ENCODE measurements around the gene RNF31. TPM values are rescaled to one million over a fixed set of nuclear protein-coding genes. Genes with fewer than 3 reads are reported as not detected.
"Not testable (repeated sequence)": the region's sequence is repeated elsewhere in the genome, so short reads cannot be mapped to it uniquely, and the experiment has no call there.

RNF31 gene
- total RNA-seq, 2 experiments from 2014 or later = 129 to 149 TPM

DNA sequence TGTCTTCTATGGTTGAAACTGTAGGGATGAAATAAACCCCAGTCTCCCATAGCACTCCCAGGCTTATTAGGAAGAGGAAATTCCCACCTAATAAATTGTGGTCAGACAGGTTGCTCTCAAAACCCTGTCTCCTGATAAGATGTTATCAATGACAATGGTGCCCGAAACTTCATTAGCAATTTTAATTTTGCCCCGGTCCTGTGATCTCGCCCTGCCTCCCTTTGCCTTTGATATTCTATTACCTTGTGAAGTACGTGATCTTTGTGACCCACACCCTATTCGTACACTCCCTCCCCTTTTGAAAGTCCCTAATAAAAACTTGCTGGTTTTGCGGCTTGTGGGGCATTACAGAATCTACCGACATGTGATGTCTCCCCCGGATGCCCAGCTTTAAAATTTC, 55.2 kb downstream of the RNF31 start:
- Mint-ChIP-seq H3K9me3 (ENCODE audit: low read depth) (peaks cover 11% of the 10 kb centered on the region), H3K36me3 (peaks cover 76% of the 10 kb centered on the region), H3K4me1 (peaks cover 23% of the 10 kb centered on the region)
- not testable (repeated sequence) for H3K4me3 Mint-ChIP-seq, DNase-seq, H3K27me3 Mint-ChIP-seq, ATAC-seq, H3K27ac Mint-ChIP-seq
- CTCF ChIA-PET = interaction anchor here (0.9 kb wide), 2 partner anchors 9 to 108 kb away, joined by 3 to 4 read pairs; no protein-coding TSS in a partner anchor

DNA sequence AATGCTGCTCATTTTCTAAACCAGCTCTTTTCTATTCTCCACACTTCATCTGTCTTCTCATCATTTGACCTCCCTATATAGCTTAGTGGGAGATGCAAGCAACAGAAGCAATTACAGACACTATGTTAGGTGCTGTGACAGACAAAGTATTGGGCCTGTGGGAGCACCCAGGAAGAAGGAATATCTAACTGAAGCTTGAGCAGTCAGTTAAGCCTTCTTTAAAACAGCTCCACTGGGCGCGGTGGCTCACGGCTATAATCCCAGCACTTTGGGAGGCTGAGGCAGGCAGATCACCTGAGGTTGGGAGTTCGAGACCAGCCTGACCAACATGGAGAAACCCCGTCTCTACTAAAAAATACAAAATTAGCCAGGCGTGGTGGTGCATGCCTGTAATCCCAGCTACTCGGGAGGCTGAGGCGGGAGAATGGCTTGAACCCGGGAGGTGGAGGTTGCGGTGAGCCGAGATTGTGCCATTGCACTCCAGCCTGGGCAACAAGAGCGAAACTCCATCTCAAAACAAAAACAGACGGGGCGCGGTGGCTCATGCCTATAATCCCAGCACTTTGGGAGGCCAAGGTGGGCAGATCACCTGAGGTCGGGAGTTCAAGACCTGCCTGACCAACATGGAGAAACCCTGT, 56.1 kb downstream of the RNF31 start:
- Mint-ChIP-seq H3K9me3 (ENCODE audit: low read depth) (peaks cover 11% of the 10 kb centered on the region), H3K36me3 (peaks cover 80% of the 10 kb centered on the region), H3K4me1 (peaks cover 20% of the 10 kb centered on the region)
- H3K27ac Mint-ChIP-seq, H3K27me3 Mint-ChIP-seq, H3K4me3 Mint-ChIP-seq, DNase-seq, ATAC-seq: not testable (repeated sequence)
- CTCF ChIA-PET = interaction anchor here (0.9 kb wide), 2 partner anchors 9 to 107 kb away, joined by 3 to 4 read pairs; no protein-coding TSS in a partner anchor

DNA sequence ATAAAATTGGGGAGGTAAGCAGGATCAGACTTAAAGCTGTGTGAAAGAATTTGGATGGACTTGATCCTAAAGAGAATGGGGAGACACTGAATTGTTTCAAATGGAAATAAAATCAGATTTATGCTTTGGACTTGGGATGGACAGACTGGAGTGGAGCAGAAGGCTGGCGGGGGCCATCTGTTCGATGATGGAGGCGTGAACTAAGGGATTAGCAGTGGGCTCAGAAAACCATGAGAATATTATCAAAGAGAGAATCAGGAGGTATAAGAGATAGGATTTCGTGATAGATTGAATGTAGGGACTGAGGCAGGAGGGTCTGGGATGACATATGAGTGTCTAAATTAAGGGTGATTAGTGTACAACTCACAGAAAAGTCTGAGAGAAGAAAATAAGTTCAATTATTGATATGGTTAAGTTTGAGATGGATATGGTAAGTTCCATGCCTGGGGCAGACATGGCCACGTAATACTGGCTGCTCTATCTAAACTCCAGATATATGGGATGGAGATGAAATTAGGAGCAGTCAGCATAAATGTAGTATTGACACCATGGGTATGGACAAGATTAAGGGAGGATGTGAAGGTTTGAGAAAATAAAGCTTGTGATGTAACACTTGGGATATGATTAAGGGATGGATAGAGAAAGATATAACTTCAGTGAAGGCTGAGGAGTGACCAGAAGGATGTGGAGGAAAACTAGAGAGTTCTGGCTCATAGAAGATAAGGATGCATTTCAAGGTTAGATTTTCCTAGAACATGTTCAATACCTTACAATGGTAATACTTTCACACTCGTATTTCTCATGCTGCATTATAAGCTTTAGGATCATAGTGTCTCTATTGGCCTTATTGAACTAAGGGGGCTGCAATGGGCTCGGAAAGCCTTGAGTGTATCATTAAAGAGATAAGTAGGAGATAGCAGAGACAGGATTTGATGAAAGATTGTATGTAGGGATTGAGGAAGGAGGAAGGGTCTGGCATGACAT, 57.2 kb downstream of the RNF31 start:
- CTCF ChIA-PET = no interaction called here
- H3K27me3 Mint-ChIP-seq = no peaks in the 10 kb centered on the region
- H3K9me3 Mint-ChIP-seq (ENCODE audit: low read depth) = peaks cover 10% of the 10 kb centered on the region
- peaks cover 77% of the 10 kb centered on the region for H3K36me3 Mint-ChIP-seq
- H3K27ac Mint-ChIP-seq = no peak overlapping the region
- ATAC-seq (no peak), DNase-seq (no peak)
- peaks cover 11% of the 10 kb centered on the region for H3K4me1 Mint-ChIP-seq
- no peak overlapping the region for H3K4me3 Mint-ChIP-seq

DNA sequence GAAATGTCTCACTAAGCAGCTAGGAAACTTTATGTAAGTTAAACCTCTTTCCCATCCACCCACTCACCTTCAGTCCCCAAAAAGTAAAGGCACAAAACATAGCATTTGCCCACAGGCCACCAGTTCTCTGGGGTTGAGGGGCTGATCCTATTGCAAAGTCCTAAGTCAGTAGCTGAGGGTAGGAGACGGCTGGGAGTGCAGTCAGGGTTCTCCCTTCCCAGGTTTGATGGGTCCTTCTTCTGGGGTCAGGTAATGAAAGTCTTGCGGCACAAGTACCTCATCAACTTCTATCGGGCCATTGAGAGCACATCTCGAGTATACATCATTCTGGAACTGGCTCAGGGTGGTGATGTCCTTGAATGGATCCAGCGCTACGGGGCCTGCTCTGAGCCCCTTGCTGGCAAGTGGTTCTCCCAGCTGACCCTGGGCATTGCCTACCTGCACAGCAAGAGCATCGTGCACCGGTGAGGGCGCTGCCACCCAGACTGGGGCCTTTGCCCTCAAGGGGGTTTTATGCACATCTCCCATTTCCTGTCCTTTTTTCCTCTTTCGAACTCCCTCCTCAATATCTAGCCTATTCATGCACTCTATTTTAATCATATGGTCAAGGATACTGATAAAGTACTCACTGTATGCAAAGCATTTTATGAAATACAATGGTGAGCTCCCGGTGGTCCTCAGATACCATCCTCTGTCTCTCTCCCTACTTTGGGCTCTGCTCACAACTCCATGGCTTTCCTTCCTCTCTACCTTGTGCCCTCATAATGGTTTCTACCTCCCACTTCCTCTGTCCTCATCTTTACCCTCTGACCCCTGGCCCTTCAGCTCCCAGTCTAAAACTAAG, 59.2 kb downstream of the RNF31 start:
- no peak overlapping the region for H3K27ac Mint-ChIP-seq
- H3K4me1 Mint-ChIP-seq = peaks cover 14% of the 10 kb centered on the region
- ATAC-seq (no peak), DNase-seq (no peak)
- no peaks in the 10 kb centered on the region for H3K27me3 Mint-ChIP-seq
- peaks cover 7% of the 10 kb centered on the region for H3K9me3 Mint-ChIP-seq (ENCODE audit: low read depth)
- H3K36me3 Mint-ChIP-seq = peaks cover 77% of the 10 kb centered on the region
- no peak overlapping the region for H3K4me3 Mint-ChIP-seq
- CTCF ChIA-PET = interaction anchor here (0.8 to 1.1 kb wide), 2 partner anchors 10 to 65 kb away, joined by 3 read pairs; partner anchors contain the start of genes MDP1 and RABGGTA

DNA sequence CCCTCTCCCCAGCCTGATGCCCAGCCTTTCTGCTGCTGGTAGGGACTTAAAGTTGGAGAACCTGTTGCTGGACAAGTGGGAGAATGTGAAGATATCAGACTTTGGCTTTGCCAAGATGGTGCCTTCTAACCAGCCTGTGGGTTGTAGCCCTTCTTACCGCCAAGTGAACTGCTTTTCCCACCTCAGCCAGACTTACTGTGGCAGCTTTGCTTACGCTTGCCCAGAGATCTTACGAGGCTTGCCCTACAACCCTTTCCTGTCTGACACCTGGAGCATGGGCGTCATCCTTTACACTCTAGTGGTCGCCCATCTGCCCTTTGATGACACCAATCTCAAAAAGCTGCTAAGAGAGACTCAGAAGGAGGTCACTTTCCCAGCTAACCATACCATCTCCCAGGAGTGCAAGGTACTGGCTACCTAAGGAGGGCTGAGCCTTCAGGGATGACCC, 59.8 kb downstream of the RNF31 start:
- ATAC-seq = no peak
- Mint-ChIP-seq H3K4me1 (peaks cover 19% of the 10 kb centered on the region), H3K27ac (no peak overlapping the region)

DNA sequence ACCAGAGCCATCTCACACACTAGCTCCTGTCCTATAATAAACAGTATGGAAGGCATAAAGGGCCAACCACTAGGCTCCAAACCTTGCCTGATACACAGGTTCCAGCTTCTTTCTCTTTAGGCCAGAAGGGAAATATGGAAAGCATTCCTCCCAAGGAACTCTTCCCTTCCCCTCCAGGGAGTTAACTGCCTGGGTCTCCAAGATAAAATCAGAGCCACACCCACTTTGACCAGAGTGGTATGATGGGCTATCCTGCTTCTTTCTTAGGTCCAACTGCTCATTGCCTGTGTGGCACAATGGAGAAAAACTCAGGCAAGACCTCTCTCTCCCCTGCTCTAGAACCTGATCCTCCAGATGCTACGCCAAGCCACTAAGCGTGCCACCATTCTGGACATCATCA, 60.3 kb downstream of the RNF31 start:
- CTCF ChIA-PET = interaction anchor here (1.1 kb wide), 1 partner anchor 64 kb away, joined by 3 read pairs; the partner anchor contains the start of gene RABGGTA
- H3K36me3 Mint-ChIP-seq = peaks cover 70% of the 10 kb centered on the region
- H3K27ac Mint-ChIP-seq = no peak overlapping the region
- ATAC-seq (no peak), DNase-seq (no peak)
- peaks cover 4% of the 10 kb centered on the region for H3K9me3 Mint-ChIP-seq (ENCODE audit: low read depth)
- no peak overlapping the region for H3K4me3 Mint-ChIP-seq
- peaks cover 22% of the 10 kb centered on the region for H3K4me1 Mint-ChIP-seq
- H3K27me3 Mint-ChIP-seq = no peaks in the 10 kb centered on the region

More for the DNA sequence above, 59.8 kb downstream of the RNF31 start:
- DNase-seq = no peak
- H3K36me3 Mint-ChIP-seq = peaks cover 75% of the 10 kb centered on the region
- no peaks in the 10 kb centered on the region for H3K27me3 Mint-ChIP-seq
- CTCF ChIA-PET = interaction anchor here (1.1 kb wide), 1 partner anchor 65 kb away, joined by 3 read pairs; the partner anchor contains the start of gene RABGGTA
- H3K4me3 Mint-ChIP-seq = no peak overlapping the region
- H3K9me3 Mint-ChIP-seq (ENCODE audit: low read depth) = peaks cover 5% of the 10 kb centered on the region

Small RNA genes within 50 kb of the gene (microRNA-seq; reads per million reads assigned to microRNA genes)
- not detected for gene MIR7703

Other genes starting within 250 kb of the RNF31 start
- gene DHRS4, start 193.7 kb upstream of the RNF31 start, total RNA-seq = 10 to 100 TPM; 15.5 to 20.7 TPM
- gene DHRS4L2, start 158.6 kb upstream of the RNF31 start, total RNA-seq = 10 to 100 TPM; 16.0 to 19.4 TPM
- 1 to 10 TPM; 2.9 to 3.3 TPM for gene CARMIL3, start 95.5 kb upstream of the RNF31 start, total RNA-seq
- under 1 TPM in 1 of 2 experiments, not detected in 1; 0.12 TPM for gene CPNE6, start 75.9 kb upstream of the RNF31 start, total RNA-seq
- 10 to 100 TPM; 61.7 to 87.0 TPM for gene PCK2, start 53.2 kb upstream of the RNF31 start, total RNA-seq
- 10 to 100 TPM; 86.3 to 94.4 TPM for gene DCAF11, start 32.7 kb upstream of the RNF31 start, total RNA-seq
- 1 to 10 TPM; 2.6 to 3.2 TPM for gene NRL, start 32.5 kb upstream of the RNF31 start, total RNA-seq
- under 1 TPM; 0.77 to 0.91 TPM for gene FITM1, start 16.8 kb upstream of the RNF31 start, total RNA-seq
- 100 to 1,000 TPM; 420 to 454 TPM for gene PSME1, start 11.3 kb upstream of the RNF31 start, total RNA-seq
- 10 to 100 TPM; 45.5 to 56.1 TPM for gene EMC9, start 5.9 kb upstream of the RNF31 start, total RNA-seq
- gene PSME2, start 888 bp upstream of the RNF31 start, total RNA-seq = 100 to 1,000 TPM; 577 to 623 TPM
- gene IRF9, start 13.8 kb downstream of the RNF31 start, total RNA-seq = 100 to 1,000 TPM; 238 to 295 TPM
- 10 to 100 TPM; 52.9 to 92.8 TPM for gene REC8, start 24.6 kb downstream of the RNF31 start, total RNA-seq
- 10 to 100 TPM; 32.4 to 54.9 TPM for gene IPO4, start 41.3 kb downstream of the RNF31 start, total RNA-seq
- 10 to 100 TPM; 26.7 to 32.8 TPM for gene TM9SF1, start 47.9 kb downstream of the RNF31 start, total RNA-seq
- gene TSSK4, start 58.2 kb downstream of the RNF31 start, total RNA-seq = under 1 TPM in 1 of 2 experiments, not detected in 1; 0.42 TPM
- 10 to 100 TPM; 80.5 to 82.5 TPM for gene CHMP4A, start 66.0 kb downstream of the RNF31 start, total RNA-seq
- gene MDP1, start 68.6 kb downstream of the RNF31 start, total RNA-seq = 10 to 100 TPM; 11.4 to 16.9 TPM
- gene NEDD8, start 84.9 kb downstream of the RNF31 start, total RNA-seq = 100 to 1,000 TPM; 181 to 205 TPM
- 10 to 100 TPM; 70.6 to 71.3 TPM for gene GMPR2, start 85.4 kb downstream of the RNF31 start, total RNA-seq
- 100 to 1,000 TPM; 111 to 130 TPM for gene TINF2, start 95.1 kb downstream of the RNF31 start, total RNA-seq
- 1 to 10 TPM; 3.0 to 5.1 TPM for gene TGM1, start 115.7 kb downstream of the RNF31 start, total RNA-seq
- gene RABGGTA, start 124.1 kb downstream of the RNF31 start, total RNA-seq = 10 to 100 TPM; 34.3 to 44.6 TPM
- 10 to 100 TPM; 14.2 to 26.5 TPM for gene DHRS1, start 152.3 kb downstream of the RNF31 start, total RNA-seq
- 10 to 100 TPM; 34.2 to 38.3 TPM for gene NOP9, start 152.4 kb downstream of the RNF31 start, total RNA-seq
- gene CIDEB, start 160.5 kb downstream of the RNF31 start, total RNA-seq = 10 to 100 TPM; 24.5 to 44.2 TPM
- 10 to 100 TPM; 12.6 to 18.8 TPM for gene LTB4R2, start 162.6 kb downstream of the RNF31 start, total RNA-seq
- 10 to 100 TPM; 15.6 to 32.5 TPM for gene LTB4R, start 164.0 kb downstream of the RNF31 start, total RNA-seq
- 1 to 10 TPM; 1.6 to 3.4 TPM for gene ADCY4, start 187.6 kb downstream of the RNF31 start, total RNA-seq
- 10 to 100 TPM; 22.9 to 29.4 TPM for gene RIPK3, start 192.5 kb downstream of the RNF31 start, total RNA-seq
- 1 to 10 TPM in 1 of 2 experiments, not detected in 1; 1.3 TPM for gene NFATC4, start 220.7 kb downstream of the RNF31 start, total RNA-seq

All from activated CD8-positive, alpha-beta memory T cell treated with anti-CD3 and anti-CD28 coated beads, Interleukin-2, amount 10 ng/mL, durations not matched to agents 7 days and 5 days (primary cell).